ENCODE results near the gene DENR.

GRCh38 chr12:122752464-122753318 is at the start of gene DENR:
- peak; percentile 6 for TF ChIP-seq POLR2A (IDR thresholded peaks at IDR 0.05)
- TF ChIP-seq, protein P1, sequence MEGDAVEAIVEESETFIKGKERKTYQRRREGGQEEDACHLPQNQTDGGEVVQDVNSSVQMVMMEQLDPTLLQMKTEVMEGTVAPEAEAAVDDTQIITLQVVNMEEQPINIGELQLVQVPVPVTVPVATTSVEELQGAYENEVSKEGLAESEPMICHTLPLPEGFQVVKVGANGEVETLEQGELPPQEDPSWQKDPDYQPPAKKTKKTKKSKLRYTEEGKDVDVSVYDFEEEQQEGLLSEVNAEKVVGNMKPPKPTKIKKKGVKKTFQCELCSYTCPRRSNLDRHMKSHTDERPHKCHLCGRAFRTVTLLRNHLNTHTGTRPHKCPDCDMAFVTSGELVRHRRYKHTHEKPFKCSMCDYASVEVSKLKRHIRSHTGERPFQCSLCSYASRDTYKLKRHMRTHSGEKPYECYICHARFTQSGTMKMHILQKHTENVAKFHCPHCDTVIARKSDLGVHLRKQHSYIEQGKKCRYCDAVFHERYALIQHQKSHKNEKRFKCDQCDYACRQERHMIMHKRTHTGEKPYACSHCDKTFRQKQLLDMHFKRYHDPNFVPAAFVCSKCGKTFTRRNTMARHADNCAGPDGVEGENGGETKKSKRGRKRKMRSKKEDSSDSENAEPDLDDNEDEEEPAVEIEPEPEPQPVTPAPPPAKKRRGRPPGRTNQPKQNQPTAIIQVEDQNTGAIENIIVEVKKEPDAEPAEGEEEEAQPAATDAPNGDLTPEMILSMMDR (IDR thresholded peaks at IDR 0.05) = peak; percentile 65 to 89 (median 82)
